H1 (cell line): ENCODE measurements around the gene ANXA8L1. TPM values are rescaled to one million over a fixed set of nuclear protein-coding genes. Genes with fewer than 3 reads are reported as not detected.
A peak's percentile ranks its signal among the peaks of the same experiment; 100 is the strongest.
"Not testable (repeated sequence)": the region's sequence is repeated elsewhere in the genome, so short reads cannot be mapped to it uniquely, and the experiment has no call there.

Experiments used
- CTCF ChIA-PET: fragments of 300-600 bp; sonication (Branson Sonifier 250); formaldehyde crosslinking; loops from one replicate; lab custom pipeline; 2021; ENCODE audit not compliant: partially characterized antibody; lab: Charles Lee
- POLR2A ChIA-PET: fragments of 300-600 bp; sonication (Branson Sonifier 250); formaldehyde crosslinking; loops from one replicate; lab custom pipeline; 2021; ENCODE audit warnings: inconsistent platforms; ENCODE audit not compliant: partially characterized antibody; lab: Charles Lee
- DNase-seq, 2 experiments: peaks; one replicate each; pipeline versions ENCODE4 v3.0.0 to v3.0.0-alpha.2; 2010 to 2022; ENCODE audit warnings: low spot score in 2 of 2, low read depth in 1 of 2, mixed read lengths in 1 of 2
- FAIRE-seq: peaks from 2 replicates; lab custom pipeline; 2011; peaks lifted over from hg19 to GRCh38; lab: Jason Lieb, UNC
- H2AFZ ChIP-seq: 2 replicates; pipeline ENCODE4 v1.8.1; 2012; ENCODE audit warnings: low read length, inconsistent platforms
- H2AK5ac ChIP-seq: 2 replicates; pipeline ENCODE4 v1.6.1; 2013; ENCODE audit warnings: low read depth, low read length
- H2BK120ac ChIP-seq: replicated peaks from 2 replicates; pipeline ENCODE3; 2013; ENCODE audit warnings: low read depth, low read length, inconsistent platforms
- H2BK12ac ChIP-seq: 2 replicates; pipeline ENCODE4 v1.6.1; 2013; ENCODE audit warnings: low read depth, low read length
- H2BK15ac ChIP-seq: 2 replicates; pipeline ENCODE4 v1.6.1; 2013; ENCODE audit warnings: low read length
- H2BK20ac ChIP-seq: 2 replicates; pipeline ENCODE4 v1.6.1; 2013; ENCODE audit warnings: low read length
- H2BK5ac ChIP-seq: 2 replicates; pipeline ENCODE4 v1.6.1; 2013; ENCODE audit warnings: low read depth, low read length
- H3K14ac ChIP-seq: 2 replicates; pipeline ENCODE4 v1.6.1; 2013; ENCODE audit warnings: inconsistent platforms; ENCODE audit not compliant: insufficient read length
- H3K18ac ChIP-seq: 2 replicates; pipeline ENCODE4 v1.6.1; 2013; ENCODE audit warnings: low read length; ENCODE audit errors: extremely low read depth
- H3K23ac ChIP-seq: 2 replicates; pipeline ENCODE4 v1.6.1; 2013; ENCODE audit warnings: inconsistent platforms; ENCODE audit not compliant: insufficient read length
- H3K23me2 ChIP-seq: 2 replicates; pipeline ENCODE4 v1.6.1; 2013; ENCODE audit warnings: low read depth, low read length
- H3K27ac ChIP-seq: 2 replicates; pipeline ENCODE4 v1.6.1; 2011; ENCODE audit warnings: low read depth, low read length, inconsistent platforms
- H3K27me3 ChIP-seq, 4 experiments: replicated peaks in 1 of 4; 1 replicate in 1 of 4; 2 replicates in 3 of 4; pipeline versions ENCODE4 v1.6.1 to v1.8.1; 2011 to 2013; ENCODE audit warnings: low read length in 3 of 4, mild to moderate bottlenecking in 3 of 4, inconsistent platforms in 2 of 4, mixed read lengths in 2 of 4, moderate library complexity in 1 of 4; ENCODE audit not compliant: control insufficient read depth in 3 of 4, insufficient read depth in 3 of 4; ENCODE audit errors: extremely low read depth in 1 of 4
- H3K36me3 ChIP-seq, 4 experiments: 2 replicates each; pipeline versions ENCODE4 v1.6.1 to v1.8.1; 2011 to 2013; ENCODE audit warnings: mild to moderate bottlenecking in 4 of 4, low read length in 3 of 4, moderate library complexity in 2 of 4, control low read depth in 1 of 4, inconsistent platforms in 1 of 4; ENCODE audit not compliant: insufficient read depth in 4 of 4, control insufficient read depth in 2 of 4
- H3K4ac ChIP-seq: replicated peaks from 2 replicates; pipeline ENCODE3; 2013; ENCODE audit warnings: low read length, low read depth, mixed read lengths, inconsistent platforms; ENCODE audit not compliant: insufficient read length
- H3K4me1 ChIP-seq, 4 experiments: replicated peaks in 1 of 4; 1 replicate in 1 of 4; 2 replicates in 3 of 4; pipeline versions ENCODE4 v1.6.1 to v1.8.1; 2011 to 2013; ENCODE audit warnings: low read length in 3 of 4, inconsistent platforms in 2 of 4, mixed read lengths in 1 of 4; ENCODE audit not compliant: insufficient read depth in 4 of 4, control insufficient read depth in 3 of 4
- H3K4me2 ChIP-seq, 2 experiments: 2 replicates each; pipeline versions ENCODE4 v1.6.1 to v1.8.1; 2011 to 2013; ENCODE audit warnings: low read depth in 2 of 2, low read length in 2 of 2, control low read depth in 1 of 2, inconsistent platforms in 1 of 2, mild to moderate bottlenecking in 1 of 2; ENCODE audit not compliant: insufficient read depth in 1 of 2
- H3K4me3 ChIP-seq, 4 experiments: fragments of 200-600, 300-600 bp in 1 of 4; sonication (generic), shearing (Covaris generic), sonication (Bioruptor Twin) in 1 of 4; 2 replicates each; pipeline versions ENCODE4 v1.5.1 to v1.8.1; 2011 to 2016; ENCODE audit warnings: low read length in 4 of 4, low read depth in 3 of 4, control low read depth in 2 of 4, inconsistent platforms in 2 of 4, mild to moderate bottlenecking in 2 of 4, mixed read lengths in 1 of 4, moderate library complexity in 1 of 4; ENCODE audit not compliant: insufficient read depth in 2 of 4; ENCODE audit errors: extremely low read depth in 1 of 4
- H3K56ac ChIP-seq: replicated peaks from 2 replicates; pipeline ENCODE3; 2013; ENCODE audit warnings: low read depth, mild to moderate bottlenecking, mixed read lengths, low read length, inconsistent platforms; ENCODE audit not compliant: insufficient read length
- H3K79me1 ChIP-seq: 2 replicates; pipeline ENCODE4 v1.6.1; 2013; ENCODE audit warnings: low read depth, low read length, control low read depth
- H3K79me2 ChIP-seq, 2 experiments: 2 replicates each; pipeline versions ENCODE4 v1.6.1 to v1.8.1; 2012 to 2013; ENCODE audit warnings: low read length in 2 of 2, mild to moderate bottlenecking in 2 of 2, inconsistent platforms in 1 of 2; ENCODE audit not compliant: insufficient read depth in 2 of 2, control insufficient read depth in 1 of 2
- H3K9ac ChIP-seq, 4 experiments: replicated peaks in 1 of 4; 1 replicate in 1 of 4; 2 replicates in 3 of 4; pipeline versions ENCODE4 v1.6.1 to v1.8.1; 2011 to 2013; ENCODE audit warnings: low read depth in 3 of 4, low read length in 3 of 4, control low read depth in 2 of 4, mild to moderate bottlenecking in 2 of 4, moderate library complexity in 2 of 4, inconsistent platforms in 1 of 4; ENCODE audit errors: extremely low read depth in 1 of 4
- H3K9me3 ChIP-seq, 2 experiments: 2 replicates each; pipeline versions ENCODE4 v1.6.1 to v1.8.1; 2012 to 2013; ENCODE audit warnings: mild to moderate bottlenecking in 2 of 2, moderate library complexity in 2 of 2, control low read depth in 1 of 2, inconsistent platforms in 1 of 2, low read depth in 1 of 2, low read length in 1 of 2, mixed read lengths in 1 of 2; ENCODE audit not compliant: insufficient read depth in 2 of 2
- H4K20me1 ChIP-seq, 2 experiments: replicated peaks in 1 of 2; 2 replicates each; pipeline versions ENCODE3 to v1.8.1; 2011 to 2013; ENCODE audit warnings: inconsistent platforms in 2 of 2, low read length in 2 of 2, mild to moderate bottlenecking in 1 of 2; ENCODE audit not compliant: insufficient read depth in 2 of 2, control insufficient read depth in 1 of 2
- H4K5ac ChIP-seq: 2 replicates; pipeline ENCODE4 v1.6.1; 2013; ENCODE audit warnings: low read length, low read depth, mixed read lengths, inconsistent platforms; ENCODE audit not compliant: insufficient read length
- H4K8ac ChIP-seq: 2 replicates; pipeline ENCODE4 v1.8.0; 2013; ENCODE audit warnings: mild to moderate bottlenecking, moderate library complexity, low read length, inconsistent platforms; ENCODE audit not compliant: insufficient read depth; ENCODE audit errors: extremely low read depth
- H4K91ac ChIP-seq: replicated peaks from 2 replicates; pipeline ENCODE3; 2013; ENCODE audit warnings: low read length, mixed read lengths, inconsistent platforms; ENCODE audit not compliant: insufficient read length
- CEBPB ChIP-seq: IDR thresholded peaks from 2 replicates; pipeline ENCODE4 v1.6.1; 2012; ENCODE audit warnings: low read depth, low read length
- WGBS, 2 experiments: shearing (Covaris generic) in 1 of 2; methylation state at CpG; one replicate each; pipeline versions ENCODE4 v1.1.6 to v1.1.7; 2013 to 2015; ENCODE audit warnings: low lambda C conversion rate in 2 of 2, mixed read lengths in 2 of 2, inconsistent platforms in 1 of 2, low coverage in 1 of 2, missing lambda C conversion rate in 1 of 2; ENCODE audit not compliant: insufficient replicate concordance in 2 of 2, insufficient coverage in 1 of 2, insufficient read length in 1 of 2; ENCODE audit errors: extremely low coverage in 1 of 2, missing lambda C conversion rate in 1 of 2; 5-methylcytosine and 5-hydroxymethylcytosine counted together
- polyA plus RNA-seq, 7 experiments: library from polyadenylated mRNA; depleted of rRNA in 3 of 7; stranded (reverse) in 5 of 7; unstranded in 2 of 7; fragments of >200 nt in 5 of 7; fragments of 200-250 nt in 2 of 7; gene quantifications; 1 replicate in 5 of 7; 2 replicates in 1 of 7; 4 replicates in 1 of 7; pipeline versions ENCODE4 v1.2.1 to v1.2.3, GENCODE V29; 2011 to 2013; ENCODE audit warnings: missing spikeins in 2 of 7, mixed read lengths in 2 of 7
- total RNA-seq: library from RNA; stranded (reverse); fragmentation: NEBNext Ultra II Directional; extraction: Animal tissue kit (Norgen Biotek cat#: 25700); gene quantifications from 2 replicates; pipeline ENCODE4 v1.2.1, GENCODE V29; 2021

Gene ANXA8L1
- total and polyA plus RNA-seq, 2 of the 8 experiments (the other 6 are each of a cell fraction or from before 2014, with no cell fraction given) = not detected

- H3K18ac ChIP-seq, H3K79me2 ChIP-seq, H3K9me3 ChIP-seq, H3K23ac ChIP-seq, H2BK5ac ChIP-seq, H3K27me3 ChIP-seq, H4K20me1 ChIP-seq, FAIRE-seq, H3K79me1 ChIP-seq, CTCF ChIA-PET, H2AK5ac ChIP-seq, H2BK15ac ChIP-seq, H3K23me2 ChIP-seq, H2BK12ac ChIP-seq, H4K8ac ChIP-seq, H3K4ac ChIP-seq, H3K14ac ChIP-seq, H2AFZ ChIP-seq, H3K4me1 ChIP-seq, H3K27ac ChIP-seq, H2BK20ac ChIP-seq, H3K4me3 ChIP-seq, POLR2A ChIA-PET, H2BK120ac ChIP-seq, H3K9ac ChIP-seq, H3K36me3 ChIP-seq, H4K5ac ChIP-seq, H4K91ac ChIP-seq, H3K56ac ChIP-seq: not testable (repeated sequence)
- DNase-seq = peak in 1 of 2 experiments; percentile 58
- 0 out of 2 replicates have a peak, but pooled peaks have one; percentile 21 for TF ChIP-seq CEBPB
- peak overlapping the region in 1 of 2 experiments; percentile 39; a peak in 3 of 4 replicates for H3K4me2 ChIP-seq
- WGBS, 2 experiments = 53% methylated on average over 8 of the region's 8 CpGs; no CpG with 5 or more reads in 1 of the 2 experiments
Measured at GRCh38 chr10:46396441-46397279, 21.1 kb downstream of the ANXA8L1 start.
